ENCODE measurements around the gene MPC1.

DNA sequence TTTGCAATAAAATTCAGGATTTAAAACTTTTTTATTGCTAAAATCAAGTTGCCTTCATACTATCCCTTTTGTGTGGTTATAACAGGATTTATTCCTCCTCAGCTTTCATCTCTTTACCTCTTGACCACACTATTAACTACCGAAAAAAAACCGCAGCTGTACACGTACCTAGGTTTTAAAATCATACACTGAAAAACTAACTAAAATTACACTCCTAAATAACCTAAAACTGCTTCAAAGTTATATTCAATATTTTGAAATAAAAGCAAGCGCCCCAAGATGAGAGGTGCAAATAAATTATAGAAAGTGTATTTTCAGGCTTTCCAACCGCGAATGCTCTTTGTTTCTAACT lies 1.4 kb downstream of the MPC1 start:
- no peak for TF ChIP-seq POLR2AphosphoS5 (IDR thresholded peaks at IDR 0.05)
- TF ChIP-seq, protein P1, sequence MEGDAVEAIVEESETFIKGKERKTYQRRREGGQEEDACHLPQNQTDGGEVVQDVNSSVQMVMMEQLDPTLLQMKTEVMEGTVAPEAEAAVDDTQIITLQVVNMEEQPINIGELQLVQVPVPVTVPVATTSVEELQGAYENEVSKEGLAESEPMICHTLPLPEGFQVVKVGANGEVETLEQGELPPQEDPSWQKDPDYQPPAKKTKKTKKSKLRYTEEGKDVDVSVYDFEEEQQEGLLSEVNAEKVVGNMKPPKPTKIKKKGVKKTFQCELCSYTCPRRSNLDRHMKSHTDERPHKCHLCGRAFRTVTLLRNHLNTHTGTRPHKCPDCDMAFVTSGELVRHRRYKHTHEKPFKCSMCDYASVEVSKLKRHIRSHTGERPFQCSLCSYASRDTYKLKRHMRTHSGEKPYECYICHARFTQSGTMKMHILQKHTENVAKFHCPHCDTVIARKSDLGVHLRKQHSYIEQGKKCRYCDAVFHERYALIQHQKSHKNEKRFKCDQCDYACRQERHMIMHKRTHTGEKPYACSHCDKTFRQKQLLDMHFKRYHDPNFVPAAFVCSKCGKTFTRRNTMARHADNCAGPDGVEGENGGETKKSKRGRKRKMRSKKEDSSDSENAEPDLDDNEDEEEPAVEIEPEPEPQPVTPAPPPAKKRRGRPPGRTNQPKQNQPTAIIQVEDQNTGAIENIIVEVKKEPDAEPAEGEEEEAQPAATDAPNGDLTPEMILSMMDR (IDR thresholded peaks at IDR 0.05; ENCODE audit: poor library complexity, severe bottlenecking): no peak
